GM12878 (cell line): Measurements from ENCODE around the gene DAZAP2. TPM values are rescaled to one million over a fixed set of nuclear protein-coding genes. Genes with fewer than 3 reads are reported as not detected.

Experiments
- ATAC-seq: fragments of 200-7000 bp; cut with Tn5 transposase; 3 replicates; pipeline ENCODE4 v1.9.1; 2020; ENCODE audit warnings: mild to moderate bottlenecking, moderate library complexity
- BruUV-seq: library from RNA; stranded (reverse); fragments of 400-500 nt; replicated peaks from 2 replicates; lab custom pipeline; 2021; lab: Mats Ljungman, UMichigan
- CTCF ChIA-PET: fragments of 300-600 bp; sonication (Branson Sonifier 250); formaldehyde crosslinking; extraction: SDS; loops from one replicate; lab custom pipeline; 2021; ENCODE audit warnings: inconsistent platforms; lab: Yijun Ruan, JAX
- POLR2A ChIA-PET: fragments of 350-600 bp; formaldehyde crosslinking; extraction: SDS; loops from one replicate; lab custom pipeline; 2021; ENCODE audit warnings: inconsistent platforms; lab: Charles Lee
- RAD21 ChIA-PET: fragments of 300-600 bp; sonication (Branson Sonifier 250); formaldehyde crosslinking; loops from one replicate; lab custom pipeline; 2023; ENCODE audit warnings: antibody characterized with exemption; ENCODE audit not compliant: unreplicated experiment; lab: Charles Lee
- SMC1A ChIA-PET: fragments of 300-600 bp; sonication (Branson Sonifier 250); formaldehyde crosslinking; loops from one replicate; lab custom pipeline; 2023; ENCODE audit not compliant: unreplicated experiment, uncharacterized antibody; lab: Charles Lee
- DNase-seq: peaks from one replicate; pipeline ENCODE4 v3.0.0-alpha.2; 2011; ENCODE audit warnings: low read depth, low spot score
- FAIRE-seq: peaks from 3 replicates; lab custom pipeline; 2011; peaks lifted over from hg19 to GRCh38; lab: Jason Lieb, UNC
- H2AFZ ChIP-seq: 2 replicates; pipeline ENCODE4 v1.6.0; 2011; ENCODE audit warnings: low read depth, low read length, control low read depth; ENCODE audit not compliant: control insufficient read depth
- H3K27ac ChIP-seq: 2 replicates; pipeline ENCODE4 v1.5.1; 2011; ENCODE audit warnings: control low read depth; ENCODE audit not compliant: control insufficient read depth, insufficient read depth
- H3K27me3 ChIP-seq, 2 experiments: replicated peaks in 1 of 2; 2 replicates each; pipeline versions ENCODE4 v1.6.0 to v1.6.1; 2011; ENCODE audit warnings: low read length in 1 of 2; ENCODE audit not compliant: control insufficient read depth in 2 of 2, insufficient read depth in 2 of 2
- H3K36me3 ChIP-seq, 2 experiments: 2 replicates each; pipeline ENCODE4 v1.5.1; 2011; ENCODE audit warnings: low read length in 1 of 2; ENCODE audit not compliant: control insufficient read depth in 2 of 2, insufficient read depth in 2 of 2
- H3K4me1 ChIP-seq: 2 replicates; pipeline ENCODE4 v1.6.1; 2011; ENCODE audit warnings: mild to moderate bottlenecking, low read length, moderate library complexity, mixed read lengths; ENCODE audit not compliant: control insufficient read depth, insufficient read depth
- H3K4me2 ChIP-seq: 2 replicates; pipeline ENCODE4 v1.6.0; 2011; ENCODE audit warnings: control low read depth; ENCODE audit not compliant: control insufficient read depth, insufficient read depth
- H3K4me3 ChIP-seq: fragments of 200-600 bp; sonication (generic); 2 replicates; pipeline ENCODE4 v1.5.1; 2016
- H3K79me2 ChIP-seq: 2 replicates; pipeline ENCODE4 v1.6.0; 2011; ENCODE audit warnings: low read length; ENCODE audit not compliant: control insufficient read depth, insufficient read depth
- H3K9ac ChIP-seq: 2 replicates; pipeline ENCODE4 v1.8.0; 2011; ENCODE audit warnings: low read length, control low read depth, mixed read lengths; ENCODE audit not compliant: control insufficient read depth, insufficient read depth
- H3K9me3 ChIP-seq: replicated peaks from 3 replicates; pipeline ENCODE4 v1.5.1; 2011; ENCODE audit warnings: mild to moderate bottlenecking, low read length; ENCODE audit not compliant: control insufficient read depth, insufficient read depth
- H4K20me1 ChIP-seq: 2 replicates; pipeline ENCODE4 v1.6.0; 2011; ENCODE audit not compliant: control insufficient read depth, insufficient read depth
- FOXM1 ChIP-seq: IDR thresholded peaks from 2 replicates; pipeline ENCODE4 v1.6.1; 2012; ENCODE audit warnings: low read depth, mild to moderate bottlenecking, inconsistent platforms, low read length, moderate library complexity
- NFXL1 ChIP-seq: fragments of 450-650 bp; IDR thresholded peaks from 2 replicates; pipeline ENCODE4 v1.6.1; 2017; ENCODE audit warnings: antibody characterized with exemption, mild to moderate bottlenecking, borderline replicate concordance
- POLR2A ChIP-seq: IDR thresholded peaks from 2 replicates; pipeline ENCODE4 v1.6.1; 2011; ENCODE audit warnings: low read depth, mild to moderate bottlenecking, low read length
- POLR2AphosphoS5 ChIP-seq: IDR thresholded peaks from 2 replicates; pipeline ENCODE4 v1.6.1; 2011; ENCODE audit warnings: mild to moderate bottlenecking, low read length, inconsistent platforms
- WGBS: methylation state at CpG from one replicate; pipeline ENCODE4 v1.1.6; 2016; ENCODE audit warnings: low lambda C conversion rate; ENCODE audit not compliant: insufficient replicate concordance, insufficient coverage; ENCODE audit errors: missing lambda C conversion rate; 5-methylcytosine and 5-hydroxymethylcytosine counted together
- in situ Hi-C: fragments of 300-500 bp; cut with MboI; formaldehyde crosslinking; loops from 9 replicates; pipeline ENCODE4 v1.14.3; 2018; ENCODE audit warnings: mixed read lengths
- intact Hi-C: fragments of 100-400 bp; cut with micrococcal nuclease; formaldehyde crosslinking; loops from one replicate; pipeline ENCODE4 v1.14.2; 2022; ENCODE audit not compliant: unreplicated experiment
- polyA plus RNA-seq, 11 experiments: library from polyadenylated mRNA; depleted of rRNA in 4 of 11; unstranded in 6 of 11; stranded (reverse) in 5 of 11; fragments of >200 nt; fragmentation: Nextera tagmentation in 4 of 11; fragmentation: Illumina TruSeq in 1 of 11; extraction: Ambion mirVana in 4 of 11; extraction: Trizol in 1 of 11; gene quantifications; 1 replicate in 1 of 11; 2 replicates in 10 of 11; pipeline versions ENCODE4 v1.2.1 to v1.2.3, GENCODE V29; 2011 to 2016; ENCODE audit warnings: inconsistent platforms in 2 of 11, missing spikeins in 2 of 11, low read depth in 1 of 11
- total RNA-seq, 4 experiments: library from RNA; depleted of rRNA in 3 of 4; stranded (reverse); fragments of >200 nt in 3 of 4; fragmentation: Illumina TruSeq in 1 of 4; extraction: Trizol in 1 of 4; gene quantifications; 2 replicates each; pipeline versions ENCODE4 v1.2.1 to v1.2.3, GENCODE V29; 2013 to 2021
- TF ChIP-seq, protein P1 (sequence below): IDR thresholded peaks from 2 replicates; pipeline ENCODE4 v1.6.1; 2012; ENCODE audit warnings: low read length, inconsistent platforms
- TF ChIP-seq, protein P2 (sequence below): fragments of 450-650 bp; IDR thresholded peaks from 2 replicates; pipeline ENCODE4 v1.6.1; 2016; ENCODE audit warnings: mild to moderate bottlenecking, moderate library complexity, borderline replicate concordance

DAZAP2 gene
- total and polyA plus RNA-seq, 10 of the 15 experiments (the other 5 are each of a cell fraction or from before 2014, with no cell fraction given), result 71.0 to 267 (median 158) TPM

DNA sequence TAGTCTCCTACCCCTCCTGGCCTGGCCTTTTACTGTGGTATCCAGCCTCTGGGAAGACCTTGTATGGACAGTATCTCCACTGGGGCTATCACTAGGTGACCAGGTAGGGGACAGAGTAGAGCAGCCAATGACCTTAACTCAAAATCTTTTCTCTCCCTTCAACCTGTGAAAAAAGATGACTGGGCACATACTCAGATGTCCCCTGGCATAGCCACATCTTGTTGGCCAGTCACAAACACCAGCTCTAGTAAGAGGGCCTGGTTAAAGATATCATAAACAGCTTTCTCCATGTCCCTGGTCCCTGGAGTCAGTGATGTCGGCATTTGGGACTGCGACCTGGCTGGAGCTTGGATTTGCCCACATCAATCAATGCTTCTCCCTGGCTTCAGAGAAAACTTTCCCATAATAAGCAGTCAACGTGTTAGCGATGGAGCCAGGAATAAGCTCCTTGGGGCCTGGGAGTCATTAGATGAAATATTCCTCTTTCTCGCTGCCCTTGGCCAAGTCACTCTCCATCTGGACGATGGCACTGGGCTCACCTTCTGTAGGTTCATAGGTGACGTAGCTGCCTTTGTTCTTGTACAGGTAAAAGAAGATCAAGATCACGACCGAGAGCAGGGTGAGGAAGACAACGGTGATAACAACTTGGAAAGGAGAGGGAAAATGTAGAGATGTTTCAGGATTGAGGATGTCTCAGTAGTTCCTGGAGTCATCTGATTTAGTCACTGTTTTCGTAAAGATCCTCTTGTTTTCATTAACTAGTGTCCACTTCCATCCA lies 7.0 kb downstream of the DAZAP2 start:
- Histone ChIP-seq H3K27ac (peak overlapping the region; percentile 48), H3K9ac (no peak overlapping the region), H3K4me3 (no peak overlapping the region), H3K4me1 (peaks cover 10% of the 10 kb centered on the region), H3K4me2 (peak overlapping the region; percentile 25; the same call in 1 of the 2 replicates), H2AFZ (no peak overlapping the region), H4K20me1 (no peaks in the 10 kb centered on the region), H3K9me3 (no peaks in the 10 kb centered on the region), H3K36me3 (peaks cover 3 to 29% of the 10 kb centered on the region in 2 experiments), H3K27me3 (no peaks in the 10 kb centered on the region), H3K79me2 (peaks cover 4% of the 10 kb centered on the region)
- intact Hi-C loops (no loop called here), in situ Hi-C loops (no loop called here)
- ATAC-seq (peak; percentile 14), FAIRE-seq (peak; percentile 64), DNase-seq (no peak)
- CTCF ChIA-PET, result interaction anchor here (2.0 kb wide), 1 partner anchor 28 kb away, joined by 5 read pairs; the partner anchor contains the start of gene POU6F1
- WGBS, result 93% methylated on average over 11 of the region's 11 CpGs
- POLR2A ChIA-PET, result interaction anchor here (1.5 kb wide), 1 partner anchor 15 kb away, joined by 4 read pairs; no protein-coding TSS in a partner anchor
- SMC1A ChIA-PET, result interaction anchor here (0.7 kb wide), 1 partner anchor 185 kb away, joined by 3 read pairs; no protein-coding TSS in a partner anchor
- RAD21 ChIA-PET, result no interaction called here
- TF ChIP-seq, protein P1, sequence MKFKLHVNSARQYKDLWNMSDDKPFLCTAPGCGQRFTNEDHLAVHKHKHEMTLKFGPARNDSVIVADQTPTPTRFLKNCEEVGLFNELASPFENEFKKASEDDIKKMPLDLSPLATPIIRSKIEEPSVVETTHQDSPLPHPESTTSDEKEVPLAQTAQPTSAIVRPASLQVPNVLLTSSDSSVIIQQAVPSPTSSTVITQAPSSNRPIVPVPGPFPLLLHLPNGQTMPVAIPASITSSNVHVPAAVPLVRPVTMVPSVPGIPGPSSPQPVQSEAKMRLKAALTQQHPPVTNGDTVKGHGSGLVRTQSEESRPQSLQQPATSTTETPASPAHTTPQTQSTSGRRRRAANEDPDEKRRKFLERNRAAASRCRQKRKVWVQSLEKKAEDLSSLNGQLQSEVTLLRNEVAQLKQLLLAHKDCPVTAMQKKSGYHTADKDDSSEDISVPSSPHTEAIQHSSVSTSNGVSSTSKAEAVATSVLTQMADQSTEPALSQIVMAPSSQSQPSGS, result no peak
- no peak for TF ChIP-seq FOXM1
- TF ChIP-seq, protein P2, sequence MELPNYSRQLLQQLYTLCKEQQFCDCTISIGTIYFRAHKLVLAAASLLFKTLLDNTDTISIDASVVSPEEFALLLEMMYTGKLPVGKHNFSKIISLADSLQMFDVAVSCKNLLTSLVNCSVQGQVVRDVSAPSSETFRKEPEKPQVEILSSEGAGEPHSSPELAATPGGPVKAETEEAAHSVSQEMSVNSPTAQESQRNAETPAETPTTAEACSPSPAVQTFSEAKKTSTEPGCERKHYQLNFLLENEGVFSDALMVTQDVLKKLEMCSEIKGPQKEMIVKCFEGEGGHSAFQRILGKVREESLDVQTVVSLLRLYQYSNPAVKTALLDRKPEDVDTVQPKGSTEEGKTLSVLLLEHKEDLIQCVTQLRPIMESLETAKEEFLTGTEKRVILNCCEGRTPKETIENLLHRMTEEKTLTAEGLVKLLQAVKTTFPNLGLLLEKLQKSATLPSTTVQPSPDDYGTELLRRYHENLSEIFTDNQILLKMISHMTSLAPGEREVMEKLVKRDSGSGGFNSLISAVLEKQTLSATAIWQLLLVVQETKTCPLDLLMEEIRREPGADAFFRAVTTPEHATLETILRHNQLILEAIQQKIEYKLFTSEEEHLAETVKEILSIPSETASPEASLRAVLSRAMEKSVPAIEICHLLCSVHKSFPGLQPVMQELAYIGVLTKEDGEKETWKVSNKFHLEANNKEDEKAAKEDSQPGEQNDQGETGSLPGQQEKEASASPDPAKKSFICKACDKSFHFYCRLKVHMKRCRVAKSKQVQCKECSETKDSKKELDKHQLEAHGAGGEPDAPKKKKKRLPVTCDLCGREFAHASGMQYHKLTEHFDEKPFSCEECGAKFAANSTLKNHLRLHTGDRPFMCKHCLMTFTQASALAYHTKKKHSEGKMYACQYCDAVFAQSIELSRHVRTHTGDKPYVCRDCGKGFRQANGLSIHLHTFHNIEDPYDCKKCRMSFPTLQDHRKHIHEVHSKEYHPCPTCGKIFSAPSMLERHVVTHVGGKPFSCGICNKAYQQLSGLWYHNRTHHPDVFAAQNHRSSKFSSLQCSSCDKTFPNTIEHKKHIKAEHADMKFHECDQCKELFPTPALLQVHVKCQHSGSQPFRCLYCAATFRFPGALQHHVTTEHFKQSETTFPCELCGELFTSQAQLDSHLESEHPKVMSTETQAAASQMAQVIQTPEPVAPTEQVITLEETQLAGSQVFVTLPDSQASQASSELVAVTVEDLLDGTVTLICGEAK, result no peak
- peak; percentile 50; the same call in 1 of the 2 replicates for TF ChIP-seq POLR2A
- peak; percentile 2; the same call in 1 of the 2 replicates for TF ChIP-seq POLR2AphosphoS5
- TF ChIP-seq NFXL1, result no peak
- BruUV-seq, result no TSS peak
